Activated T-cell treated with anti-CD3 and anti-CD28 coated beads for 4 hours (primary cell): Measurements from ENCODE around the gene TOX3.

Experiments used
- DNase-seq: peaks from one replicate; pipeline ENCODE4 v3.0.0-alpha.2; 2020

TOX3 gene

DNA sequence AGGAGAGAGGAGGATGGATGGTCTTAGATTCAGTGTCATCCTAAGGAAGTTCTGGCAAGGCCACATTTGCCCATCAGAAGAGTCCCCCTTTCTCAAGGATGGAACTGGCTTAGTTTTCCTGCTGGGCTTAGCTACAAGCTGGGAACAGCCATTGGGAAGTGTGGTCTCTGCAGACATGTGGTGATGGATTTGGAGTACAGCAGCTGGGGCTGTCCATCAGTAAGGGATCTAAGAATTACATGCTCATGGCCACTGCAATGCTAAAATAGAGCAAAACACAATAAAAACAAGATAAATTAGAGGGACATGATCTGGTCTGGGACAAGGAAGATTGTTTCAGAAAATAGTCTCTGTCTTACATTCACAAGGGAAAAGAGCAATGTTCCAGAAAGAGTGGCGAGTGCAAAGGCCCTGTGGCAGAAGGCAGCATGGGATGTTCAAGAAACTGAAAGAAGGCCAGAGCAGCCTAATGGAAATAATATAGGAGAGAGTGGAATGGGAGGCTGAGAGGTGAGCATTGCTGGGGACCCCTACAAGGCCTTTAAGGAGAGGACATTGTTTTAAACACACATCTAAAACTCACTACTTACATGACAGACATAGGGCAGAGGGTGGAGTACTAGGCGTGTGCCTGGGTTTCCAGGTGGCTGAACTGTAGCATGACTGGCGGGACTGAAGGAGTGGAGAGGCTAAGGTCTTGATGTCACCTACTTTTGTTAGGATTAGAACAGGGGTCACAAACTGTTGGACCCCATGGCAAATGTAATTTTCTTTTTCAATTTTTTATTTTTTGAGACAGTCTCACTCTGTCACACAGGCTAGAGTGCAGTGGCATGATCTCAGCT is 17.0 kb upstream of the TOX3 start:
- no peak for DNase-seq

DNA sequence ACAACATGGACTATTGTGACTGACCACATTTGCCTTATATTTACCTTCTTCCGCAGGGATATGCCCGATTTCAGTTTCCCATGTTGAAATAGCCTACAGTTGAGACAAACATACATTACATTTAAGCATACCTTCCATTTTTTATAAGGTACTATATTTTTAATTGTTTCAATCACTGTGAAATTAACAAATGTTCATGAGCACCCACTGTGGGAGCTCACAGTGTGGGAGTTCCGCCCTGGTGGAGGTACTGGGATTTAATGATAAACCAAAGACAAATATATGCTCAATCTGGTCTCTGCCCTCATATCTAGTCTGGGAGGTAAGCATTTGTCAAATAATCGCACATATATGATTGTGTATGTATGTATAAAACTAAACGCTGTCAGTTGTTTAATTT is 15.8 kb upstream of the TOX3 start:
- DNase-seq: no peak

DNA sequence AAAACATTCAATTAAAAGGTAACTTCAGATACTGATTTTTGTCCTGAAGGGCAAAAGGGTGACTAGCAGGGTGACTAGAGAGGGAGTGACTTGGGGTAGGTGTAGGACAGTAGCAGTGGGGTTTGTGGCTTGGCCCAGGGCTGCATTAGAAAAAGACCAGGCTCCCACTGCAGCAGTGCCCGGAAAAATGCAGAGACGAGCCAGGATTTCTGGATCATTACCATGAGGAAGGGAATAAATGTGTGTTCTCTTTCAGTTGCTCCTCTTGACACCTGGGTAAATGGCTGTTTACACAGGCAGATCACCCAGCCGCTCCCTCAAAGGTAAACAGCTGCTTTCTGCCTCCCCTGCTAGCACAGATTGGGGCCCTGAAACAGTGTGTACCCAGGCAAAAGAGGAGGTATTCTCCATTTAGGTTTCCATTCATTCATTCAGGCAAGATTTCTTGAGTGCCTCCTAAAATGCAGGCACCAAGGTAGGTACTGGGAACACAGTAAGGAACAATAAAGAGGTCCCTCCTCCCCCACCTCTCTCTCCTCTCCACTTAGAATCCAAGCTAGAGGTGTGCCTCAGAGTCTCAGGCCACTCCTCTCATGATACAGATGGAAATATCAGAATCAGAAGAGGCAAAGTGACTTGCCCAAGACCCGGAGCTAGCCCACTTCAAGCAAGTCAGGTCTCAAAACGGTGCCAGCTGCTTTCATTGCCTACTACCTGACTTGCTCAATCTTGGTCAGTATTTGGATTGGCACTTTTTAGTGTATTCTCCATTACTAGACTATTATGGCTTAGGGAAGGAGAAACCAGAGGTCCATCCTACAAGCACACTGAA is 15.2 kb upstream of the TOX3 start:
- DNase-seq: no peak

- no peak for DNase-seq
These were observed 11.5 kb upstream of the TOX3 start for GRCh38 chr16:52558448-52558847.

GRCh38 chr16:52557236-52557635 is 10.3 kb upstream of the TOX3 start:
- DNase-seq: no peak

GRCh38 chr16:52556083-52556482 is 9.1 kb upstream of the TOX3 start:
- DNase-seq: no peak

- no peak for DNase-seq
These were observed 8.6 kb upstream of the TOX3 start for GRCh38 chr16:52555572-52555971.

- no peak for DNase-seq
These were observed 7.4 kb upstream of the TOX3 start for GRCh38 chr16:52554334-52554733.

DNA sequence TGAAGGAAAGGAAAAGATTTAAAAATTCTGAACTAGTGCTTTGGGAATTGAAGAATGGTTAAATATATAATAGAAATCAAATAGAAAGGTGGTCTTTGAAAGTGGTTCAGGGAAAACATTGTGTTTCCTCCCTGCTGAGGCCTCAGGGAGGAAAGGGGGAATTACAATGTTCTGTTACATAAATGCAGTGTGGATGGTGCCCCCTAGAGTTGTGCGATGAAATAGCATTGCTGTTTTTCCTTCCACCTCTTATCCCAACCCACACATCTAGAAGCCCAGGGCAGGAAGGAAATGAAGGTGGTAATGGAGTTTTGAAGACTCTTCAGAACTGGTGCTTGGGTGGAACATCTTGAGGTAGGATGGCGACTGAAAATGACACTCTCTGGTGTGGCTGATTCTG is 6.4 kb upstream of the TOX3 start:
- DNase-seq: no peak

GRCh38 chr16:52552643-52553042 is 5.7 kb upstream of the TOX3 start:
- no peak for DNase-seq

DNA sequence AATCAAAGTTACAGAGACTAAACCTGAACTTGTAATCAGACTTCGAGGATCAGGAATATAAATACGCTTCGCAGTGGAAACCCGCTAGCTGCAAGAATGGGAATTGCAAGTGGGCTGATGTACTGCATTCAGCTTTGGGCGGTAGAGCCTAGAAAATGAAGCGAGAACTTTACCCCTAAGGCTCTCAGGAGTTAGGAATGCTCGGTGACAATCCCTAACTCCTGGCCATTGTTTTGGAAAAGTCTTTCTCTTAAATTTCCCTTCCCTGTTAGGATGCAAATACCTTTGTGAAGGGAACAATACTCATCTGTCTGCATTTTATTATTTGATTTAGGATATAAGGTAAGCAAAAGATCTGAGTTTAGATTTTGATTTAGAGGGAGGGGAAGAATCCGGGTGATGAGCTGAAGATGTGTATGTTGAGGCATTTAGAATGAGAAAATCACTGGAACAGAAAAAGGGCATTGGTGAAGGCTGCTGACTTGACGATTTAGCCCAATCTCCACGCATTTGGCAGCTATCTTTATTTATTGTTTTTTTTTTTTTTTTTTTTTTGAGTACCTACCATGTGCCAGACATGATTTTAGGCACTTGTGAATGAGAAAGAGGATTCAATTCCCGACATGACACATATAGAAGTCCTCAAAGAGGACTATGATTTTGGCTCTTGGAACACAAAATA is 2.2 kb upstream of the TOX3 start:
- DNase-seq: no peak

- DNase-seq: no peak
These were observed 1.5 kb upstream of the TOX3 start for GRCh38 chr16:52548261-52549010.

DNA sequence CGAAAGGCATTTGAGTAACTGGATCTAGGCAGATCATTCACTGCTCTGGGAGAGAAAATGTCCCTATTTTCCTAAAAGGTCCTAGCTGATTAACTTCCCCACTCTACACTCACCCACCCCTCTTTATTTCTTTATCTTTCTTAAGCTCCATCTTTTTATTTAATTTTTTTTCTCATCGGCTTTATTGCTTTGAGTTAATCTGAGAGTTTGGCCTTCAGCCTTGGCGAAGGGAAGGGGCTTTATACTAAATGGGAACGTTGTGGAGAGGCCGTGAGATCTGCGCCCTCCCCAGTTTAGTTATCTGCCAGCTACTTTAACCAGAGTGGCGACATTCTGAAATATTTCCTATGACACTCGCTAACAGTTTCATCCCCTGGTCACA is 882 bp upstream of the TOX3 start:
- no peak for DNase-seq

DNA sequence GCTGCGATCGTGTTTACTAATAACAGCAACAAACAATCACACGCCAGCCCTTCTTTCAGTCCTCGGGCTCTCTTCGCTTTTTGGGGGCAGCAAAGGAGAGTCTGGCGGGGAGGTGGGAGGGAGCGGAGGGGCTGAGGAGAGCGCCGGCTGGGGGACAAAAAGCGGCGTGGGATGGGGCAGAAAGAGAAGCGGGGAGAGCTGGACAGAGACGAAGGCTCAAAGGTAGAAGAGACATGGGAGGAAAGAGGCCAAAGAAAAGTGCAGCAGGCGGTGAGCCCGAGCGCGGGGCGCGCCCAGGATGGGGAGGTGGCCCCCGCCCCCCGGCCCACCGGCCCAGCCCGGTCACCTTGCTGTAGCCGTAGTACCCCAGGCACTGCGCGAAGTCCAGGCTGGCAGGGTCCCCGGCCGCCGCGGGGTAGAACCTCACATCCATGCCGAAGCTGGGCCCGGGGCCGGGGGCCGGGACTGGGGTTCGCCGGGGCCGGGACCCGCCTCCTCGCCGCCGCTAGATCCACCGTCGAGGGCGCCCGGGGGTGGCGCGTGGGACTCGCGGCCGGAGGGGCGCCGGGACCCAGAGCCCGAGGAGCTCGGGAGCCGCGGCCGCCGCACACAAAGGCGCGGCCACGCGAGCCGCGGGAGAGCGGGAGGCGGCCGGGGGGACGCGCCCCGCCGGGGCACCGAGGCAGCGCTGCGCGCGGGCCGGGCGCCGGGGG is 496 bp downstream of the TOX3 start:
- no peak for DNase-seq

DNA sequence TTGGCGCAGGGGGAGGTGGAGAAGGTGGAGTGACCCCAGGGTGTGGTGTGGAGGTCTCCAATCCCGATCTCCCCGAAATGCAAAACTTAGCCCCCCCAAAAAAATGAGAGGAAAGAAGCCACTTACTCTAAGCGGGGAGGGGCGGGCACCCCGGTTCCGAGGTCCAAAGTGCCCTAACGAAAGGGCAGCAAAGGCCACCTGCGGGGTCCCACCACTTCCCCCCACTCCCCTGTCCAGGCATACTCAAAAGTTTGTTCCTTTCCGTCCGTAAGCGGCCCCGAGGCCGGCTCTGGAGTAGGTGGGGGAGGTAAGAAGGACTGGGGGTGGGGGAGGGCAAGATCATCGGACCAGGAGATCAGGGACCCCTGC is 1.1 kb downstream of the TOX3 start:
- DNase-seq: no peak

DNA sequence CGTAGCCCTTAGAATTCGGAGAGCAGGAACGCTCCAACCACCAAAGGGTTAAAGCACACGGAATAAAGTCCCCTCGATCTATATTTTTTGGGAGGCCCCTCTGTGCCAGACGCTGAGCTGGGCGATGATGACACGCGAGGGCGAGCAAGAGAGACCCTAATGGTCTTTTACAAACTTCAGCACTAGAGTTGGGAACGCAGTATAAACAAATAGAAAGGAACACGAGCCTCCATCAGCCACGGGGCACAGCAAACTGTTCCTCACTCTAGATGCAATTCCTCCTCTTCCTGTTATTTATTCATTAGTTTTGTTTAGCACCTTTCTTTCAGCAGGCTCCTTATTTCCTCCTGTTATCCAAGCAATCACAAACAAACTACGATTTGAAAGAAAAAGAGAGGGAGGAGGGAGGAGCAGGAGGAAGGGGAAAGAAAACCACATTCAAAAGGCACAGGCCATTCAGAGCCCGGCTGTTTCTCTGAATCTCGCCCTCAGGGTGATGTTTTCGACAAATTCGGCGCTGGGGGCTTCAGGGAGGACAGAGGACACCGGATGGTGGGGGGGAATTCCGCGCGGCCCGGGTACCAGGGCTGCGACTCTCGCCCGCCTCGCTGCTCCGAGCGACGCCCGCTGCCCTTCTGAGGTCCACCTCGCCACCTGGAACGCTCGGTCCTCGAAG is 1.6 kb downstream of the TOX3 start:
- DNase-seq: no peak

DNA sequence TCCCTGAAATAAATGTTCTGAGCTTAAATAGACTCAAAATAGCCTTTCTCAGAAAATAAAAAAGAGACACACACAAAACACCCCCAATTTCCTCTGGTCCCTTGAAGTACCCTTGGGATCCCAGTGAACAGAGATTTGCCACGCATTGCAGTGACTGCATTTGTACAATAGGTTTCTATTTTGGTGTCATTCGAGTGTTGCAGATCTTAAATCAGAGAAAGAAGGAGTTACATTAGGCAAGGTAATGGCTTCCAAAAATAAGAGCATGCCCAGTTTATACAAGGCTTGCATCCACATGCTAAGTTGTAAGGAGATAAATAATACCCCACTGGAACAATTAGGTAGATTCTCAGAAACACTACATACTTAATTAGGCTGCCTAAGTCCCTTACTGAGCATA is 2.2 kb downstream of the TOX3 start:
- no peak for DNase-seq

DNA sequence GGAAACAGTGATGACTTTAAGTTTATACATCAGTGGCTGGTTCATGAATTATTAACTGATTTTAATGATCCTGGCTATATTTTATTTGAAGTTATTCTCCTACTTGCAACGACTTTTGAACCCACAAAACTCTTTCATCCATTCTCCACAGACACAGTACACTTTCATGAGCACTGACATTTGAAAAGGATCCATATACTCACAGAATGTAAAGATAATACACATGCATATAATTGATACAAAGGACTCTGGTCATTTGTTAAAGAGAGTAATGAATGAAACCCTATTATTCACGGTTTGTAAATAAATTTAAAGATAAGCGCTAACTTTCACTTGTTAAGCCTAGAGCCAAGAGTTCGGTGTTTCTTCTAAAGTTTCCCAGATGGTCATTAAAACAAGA is 3.3 kb downstream of the TOX3 start:
- no peak for DNase-seq

DNA sequence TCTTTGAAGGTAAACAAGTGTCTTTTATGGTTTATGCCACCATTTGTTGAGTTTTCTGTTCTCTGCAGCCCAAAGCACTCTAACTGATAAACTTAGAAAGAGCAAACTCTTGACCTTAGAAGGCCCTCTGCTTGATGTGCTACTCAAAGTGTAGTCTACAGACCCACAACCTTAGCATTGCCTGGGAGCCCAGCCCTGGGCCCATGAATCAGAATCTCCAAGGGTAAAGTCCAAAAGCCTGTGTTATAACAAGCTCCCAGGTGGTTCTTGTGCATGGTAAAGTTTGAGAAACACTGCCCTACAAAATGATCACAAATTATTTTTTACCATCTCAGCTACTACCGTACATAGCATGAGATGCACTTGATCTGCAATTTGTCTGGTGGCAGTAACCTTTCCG is 6.0 kb downstream of the TOX3 start:
- no peak for DNase-seq

DNA sequence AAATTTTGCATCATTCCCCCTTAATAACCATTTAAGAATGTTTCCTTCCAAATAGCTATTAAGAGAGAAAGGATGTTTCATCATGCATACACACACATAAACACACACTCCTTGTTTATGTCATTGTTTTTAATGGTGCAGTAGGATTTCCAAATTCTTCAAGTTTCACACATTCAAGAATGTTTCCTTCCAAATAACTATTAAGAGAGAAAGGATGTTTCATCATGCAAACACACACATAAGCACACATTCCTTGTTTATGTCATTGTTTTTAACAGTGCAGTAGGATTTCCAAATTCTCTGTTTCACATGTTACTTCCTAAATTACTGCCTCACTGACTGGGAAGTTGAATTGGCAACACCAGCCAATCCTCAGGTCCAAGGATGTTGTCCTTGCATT is 7.8 kb downstream of the TOX3 start:
- no peak for DNase-seq

- DNase-seq: no peak
These were observed 8.4 kb downstream of the TOX3 start for GRCh38 chr16:52538511-52538910.

- no peak for DNase-seq
These were observed 9.4 kb downstream of the TOX3 start for GRCh38 chr16:52537516-52537915.
